ENCODE results near the gene AUH.

Gene AUH

GRCh38 chr9:91181541-91181940 is 180.2 kb downstream of the AUH start:
- H3K27ac ChIP-seq = peak overlapping the region in 2 of 21 experiments; percentile 8 to 10

GRCh38 chr9:91180930-91181268 is 180.8 kb downstream of the AUH start:
- Histone ChIP-seq H3K4me3 (no peak overlapping the region), H3K27ac (no peak overlapping the region)

More at GRCh38 chr9:91181541-91181940, 180.2 kb downstream of the AUH start:
- H3K4me3 ChIP-seq = no peak overlapping the region

GRCh38 chr9:91180240-91180929 is 181.3 kb downstream of the AUH start:
- Histone ChIP-seq H3K4me3 (no peak overlapping the region), H3K27ac (no peak overlapping the region)

- no peak overlapping the region for H3K4me3 ChIP-seq
- peak overlapping the region in 2 of 21 experiments; percentile 20 to 81 for H3K27ac ChIP-seq
Observed at GRCh38 chr9:91179237-91180138, 182.2 kb downstream of the AUH start.

GRCh38 chr9:91178281-91179236 is 183.2 kb downstream of the AUH start:
- Histone ChIP-seq H3K4me3 (no peak overlapping the region), H3K27ac (peak overlapping the region in 16 of 21 experiments; percentile 0 to 81 (median 58))

GRCh38 chr9:91177661-91178280 is 183.9 kb downstream of the AUH start:
- Histone ChIP-seq H3K4me3 (no peak overlapping the region), H3K27ac (peak overlapping the region in 17 of 21 experiments; percentile 3 to 81 (median 64))

GRCh38 chr9:91177081-91177480 is 184.6 kb downstream of the AUH start:
- Histone ChIP-seq H3K27ac (peak overlapping the region in 15 of 21 experiments; percentile 3 to 81 (median 69)), H3K4me3 (no peak overlapping the region)

- no peak overlapping the region for H3K4me3 ChIP-seq
Observed at GRCh38 chr9:91176426-91176825, 185.3 kb downstream of the AUH start.

GRCh38 chr9:91174772-91175171 is 186.9 kb downstream of the AUH start:
- peak overlapping the region in 1 of 21 experiments; percentile 4 for H3K27ac ChIP-seq
- no peak overlapping the region for H3K4me3 ChIP-seq

More at GRCh38 chr9:91176426-91176825, 185.3 kb downstream of the AUH start:
- H3K27ac ChIP-seq = peak overlapping the region in 1 of 21 experiments; percentile 81

GRCh38 chr9:91172329-91172728 is 189.4 kb downstream of the AUH start:
- no peak overlapping the region for H3K27ac ChIP-seq
- no peak overlapping the region for H3K4me3 ChIP-seq

GRCh38 chr9:91170951-91171350 is 190.8 kb downstream of the AUH start:
- Histone ChIP-seq H3K4me3 (no peak overlapping the region), H3K27ac (no peak overlapping the region)

GRCh38 chr9:91166796-91167366 is 194.8 kb downstream of the AUH start:
- Histone ChIP-seq H3K27ac (no peak overlapping the region), H3K4me3 (no peak overlapping the region)

GRCh38 chr9:91164724-91165520 is 196.8 kb downstream of the AUH start:
- Histone ChIP-seq H3K4me3 (no peak overlapping the region), H3K27ac (peak overlapping the region in 8 of 21 experiments; percentile 12 to 67 (median 44))

Measured in skin epidermis (tissue), 12 donors.